SK-N-MC (cell line): ENCODE results near the gene ZBTB49.

Experiments used
- DNase-seq: peaks from one replicate; pipeline ENCODE4 v3.0.0-alpha.2; 2011; ENCODE audit warnings: low read depth, low spot score
- H3K27ac ChIP-seq: fragments of 200-600 bp; sonication (generic); 2 replicates; pipeline ENCODE4 v1.5.1; 2016; ENCODE audit warnings: mixed run types
- H3K36me3 ChIP-seq: fragments of 200-600 bp; sonication (generic); 2 replicates; pipeline ENCODE4 v1.6.1; 2017; ENCODE audit warnings: antibody characterized with exemption, low read length, mixed read lengths; ENCODE audit not compliant: insufficient read depth
- H3K4me3 ChIP-seq: fragments of 200-600 bp; sonication (generic); 2 replicates; pipeline ENCODE4 v1.5.1; 2016
- H3K9ac ChIP-seq: fragments of 200-600 bp; sonication (generic); 2 replicates; pipeline ENCODE4 v1.8.0; 2017; ENCODE audit warnings: mixed run types, mixed read lengths; ENCODE audit not compliant: insufficient read length
- H3K9me3 ChIP-seq: fragments of 200-600 bp; sonication (generic); 2 replicates; pipeline ENCODE4 v1.6.1; 2017; ENCODE audit warnings: low read depth, mild to moderate bottlenecking, antibody characterized with exemption, low read length, moderate library complexity, mixed read lengths
- EZH2 ChIP-seq: fragments of 200-600 bp; sonication (generic); IDR thresholded peaks from one replicate; pipeline ENCODE4 v1.6.1; 2017; ENCODE audit warnings: antibody characterized with exemption
- FOXP2 ChIP-seq: optimal IDR thresholded peaks from 2 replicates; pipeline ENCODE3; 2011; ENCODE audit warnings: mild to moderate bottlenecking, moderate library complexity; ENCODE audit not compliant: insufficient read depth; ENCODE audit errors: extremely low read length, control extremely low read depth
- POLR2AphosphoS5 ChIP-seq: IDR thresholded peaks from 2 replicates; pipeline ENCODE4 v1.6.1; 2012; ENCODE audit warnings: mild to moderate bottlenecking, low read depth, low read length, borderline replicate concordance

ZBTB49 gene

GRCh38 chr4:4293279-4293678 is 3.2 kb downstream of the ZBTB49 start:
- TF ChIP-seq FOXP2 = no peak
- no peak for TF ChIP-seq EZH2
- TF ChIP-seq POLR2AphosphoS5 = no peak
- H3K27ac ChIP-seq = no peak overlapping the region
- H3K36me3 ChIP-seq = no peaks in the 10 kb centered on the region
- no peak overlapping the region for H3K4me3 ChIP-seq
- H3K9me3 ChIP-seq = no peaks in the 10 kb centered on the region
- DNase-seq = no peak
- no peak overlapping the region for H3K9ac ChIP-seq

- H3K36me3 ChIP-seq = no peaks in the 10 kb centered on the region
- H3K9me3 ChIP-seq = no peaks in the 10 kb centered on the region
- no peak for DNase-seq
- TF ChIP-seq POLR2AphosphoS5 (no peak), FOXP2 (no peak), EZH2 (no peak)
- H3K9ac ChIP-seq = no peak overlapping the region
- H3K27ac ChIP-seq = no peak overlapping the region
- no peak overlapping the region for H3K4me3 ChIP-seq
Observed at GRCh38 chr4:4296283-4296846, 6.3 kb downstream of the ZBTB49 start.

GRCh38 chr4:4299006-4299405 is 9.0 kb downstream of the ZBTB49 start:
- Histone ChIP-seq H3K9ac (no peak overlapping the region), H3K27ac (no peak overlapping the region), H3K4me3 (no peak overlapping the region), H3K9me3 (no peaks in the 10 kb centered on the region), H3K36me3 (peaks cover 10% of the 10 kb centered on the region)
- TF ChIP-seq FOXP2 (no peak), EZH2 (no peak), POLR2AphosphoS5 (no peak)
- DNase-seq = no peak

- TF ChIP-seq FOXP2 = no peak
- no peak for TF ChIP-seq POLR2AphosphoS5
- TF ChIP-seq EZH2 = no peak
- no peak for DNase-seq
- no peak overlapping the region for H3K4me3 ChIP-seq
- no peak overlapping the region for H3K27ac ChIP-seq
- no peak overlapping the region for H3K9ac ChIP-seq
- no peaks in the 10 kb centered on the region for H3K9me3 ChIP-seq
- H3K36me3 ChIP-seq = peaks cover 10% of the 10 kb centered on the region
Observed at GRCh38 chr4:4302001-4302400, 11.9 kb downstream of the ZBTB49 start.

GRCh38 chr4:4302416-4302815 is 12.4 kb downstream of the ZBTB49 start:
- Histone ChIP-seq H3K9me3 (no peaks in the 10 kb centered on the region), H3K36me3 (peaks cover 10% of the 10 kb centered on the region), H3K9ac (no peak overlapping the region), H3K27ac (no peak overlapping the region), H3K4me3 (no peak overlapping the region)
- no peak for DNase-seq
- TF ChIP-seq EZH2 = no peak
- TF ChIP-seq FOXP2 = no peak
- TF ChIP-seq POLR2AphosphoS5 = no peak

- DNase-seq = no peak
- TF ChIP-seq FOXP2 = no peak
- no peak for TF ChIP-seq EZH2
- TF ChIP-seq POLR2AphosphoS5 = no peak
- peaks cover 9% of the 10 kb centered on the region for H3K36me3 ChIP-seq
- no peak overlapping the region for H3K4me3 ChIP-seq
- H3K9me3 ChIP-seq = no peaks in the 10 kb centered on the region
- no peak overlapping the region for H3K9ac ChIP-seq
- no peak overlapping the region for H3K27ac ChIP-seq
Observed at GRCh38 chr4:4306920-4307319, 16.9 kb downstream of the ZBTB49 start.

GRCh38 chr4:4308800-4309441 is 18.9 kb downstream of the ZBTB49 start:
- TF ChIP-seq FOXP2 (no peak), POLR2AphosphoS5 (no peak), EZH2 (no peak)
- Histone ChIP-seq H3K36me3 (no peaks in the 10 kb centered on the region), H3K9ac (no peak overlapping the region), H3K9me3 (no peaks in the 10 kb centered on the region), H3K27ac (no peak overlapping the region), H3K4me3 (no peak overlapping the region)
- no peak for DNase-seq

- H3K9ac ChIP-seq = peak overlapping the region; percentile 33
- TF ChIP-seq FOXP2 (no peak), POLR2AphosphoS5 (no peak), EZH2 (no peak)
- H3K4me3 ChIP-seq = no peak overlapping the region
- H3K36me3 ChIP-seq = no peaks in the 10 kb centered on the region
- H3K9me3 ChIP-seq = no peaks in the 10 kb centered on the region
- DNase-seq = no peak
- H3K27ac ChIP-seq = no peak overlapping the region
Observed at GRCh38 chr4:4311193-4311592, 21.1 kb downstream of the ZBTB49 start.
